HEK293 (cell line): Measurements from ENCODE around the gene CLSTN1.

Experiments
- CTCF ChIA-PET: fragments of 350-600 bp; formaldehyde crosslinking; extraction: SDS; loops from one replicate; lab custom pipeline; 2021; ENCODE audit warnings: antibody characterized with exemption; lab: Yijun Ruan, JAX
- POLR2A ChIA-PET: fragments of 300-600 bp; formaldehyde crosslinking; extraction: SDS; loops from one replicate; lab custom pipeline; 2020; ENCODE audit warnings: antibody characterized with exemption, inconsistent platforms; lab: Yijun Ruan, JAX
- H3K27ac ChIP-seq: fragments of 200-500 bp; sonication (Bioruptor generic); 2 replicates; pipeline ENCODE4 v1.5.1; 2014; ENCODE audit warnings: low read depth, low read length, control low read depth, inconsistent platforms; ENCODE audit errors: extremely low read depth
- H3K36me3 ChIP-seq, 2 experiments: fragments of 200-500 bp in 1 of 2; sonication (Bioruptor generic) in 1 of 2; 1 replicate in 1 of 2; 2 replicates in 1 of 2; pipeline ENCODE4 v1.5.1; 2014 to 2017; ENCODE audit warnings: inconsistent platforms in 2 of 2, low read length in 2 of 2; ENCODE audit not compliant: control insufficient read depth in 2 of 2, insufficient read depth in 1 of 2
- H3K4me1 ChIP-seq: fragments of 200-500 bp; sonication (Bioruptor generic); 2 replicates; pipeline ENCODE4 v1.5.1; 2014; ENCODE audit warnings: mild to moderate bottlenecking, low read length, inconsistent platforms; ENCODE audit not compliant: control insufficient read depth, insufficient read depth
- H3K4me3 ChIP-seq: 2 replicates; pipeline ENCODE4 v1.5.1; 2011; ENCODE audit warnings: low read depth, mild to moderate bottlenecking, control low read depth, low read length, moderate library complexity
- H3K9me3 ChIP-seq: fragments of 200-500 bp; sonication (Bioruptor generic); 2 replicates; pipeline ENCODE4 v1.5.1; 2014; ENCODE audit warnings: low read depth, low read length, inconsistent platforms; ENCODE audit not compliant: control insufficient read depth, insufficient read depth
- EGR2 ChIP-seq: fragments of 450-650 bp; formaldehyde crosslinking; IDR thresholded peaks from 2 replicates; pipeline ENCODE4 v1.5.1; 2016; ENCODE audit warnings: low read depth, missing biosample characterization, missing genetic modification characterization
- FEZF1 ChIP-seq: fragments of 450-650 bp; formaldehyde crosslinking; IDR thresholded peaks from 2 replicates; pipeline ENCODE4 v1.5.1; 2016; ENCODE audit warnings: missing biosample characterization, missing genetic modification characterization
- GLIS1 ChIP-seq: fragments of 450-650 bp; formaldehyde crosslinking; IDR thresholded peaks from 2 replicates; pipeline ENCODE4 v1.5.1; 2016; ENCODE audit warnings: missing biosample characterization, missing genetic modification characterization
- KLF17 ChIP-seq: fragments of 450-650 bp; formaldehyde crosslinking; IDR thresholded peaks from 2 replicates; pipeline ENCODE4 v1.5.1; 2016; ENCODE audit warnings: missing biosample characterization, missing genetic modification characterization
- KLF9 ChIP-seq: fragments of 450-650 bp; formaldehyde crosslinking; IDR thresholded peaks from 2 replicates; pipeline ENCODE4 v1.5.1; 2016; ENCODE audit warnings: missing biosample characterization, missing genetic modification characterization, low read depth
- MYNN ChIP-seq: fragments of 450-650 bp; formaldehyde crosslinking; IDR thresholded peaks from 2 replicates; pipeline ENCODE4 v1.5.1; 2016; ENCODE audit warnings: missing biosample characterization, missing genetic modification characterization, borderline replicate concordance
- OSR2 ChIP-seq: fragments of 450-650 bp; formaldehyde crosslinking; IDR thresholded peaks from 2 replicates; pipeline ENCODE4 v1.5.1; 2016; ENCODE audit warnings: missing biosample characterization, missing genetic modification characterization
- PRDM6 ChIP-seq: fragments of 450-650 bp; formaldehyde crosslinking; IDR thresholded peaks from 2 replicates; pipeline ENCODE4 v1.5.1; 2017; ENCODE audit warnings: missing biosample characterization, missing genetic modification characterization
- REPIN1 ChIP-seq: fragments of 450-650 bp; formaldehyde crosslinking; IDR thresholded peaks from 2 replicates; pipeline ENCODE4 v1.5.1; 2017; ENCODE audit warnings: missing biosample characterization, missing genetic modification characterization, low read depth
- ZBTB17 ChIP-seq: fragments of 450-650 bp; formaldehyde crosslinking; IDR thresholded peaks from 2 replicates; pipeline ENCODE4 v1.5.1; 2016; ENCODE audit warnings: missing biosample characterization, missing genetic modification characterization
- ZBTB49 ChIP-seq: fragments of 450-650 bp; formaldehyde crosslinking; IDR thresholded peaks from 2 replicates; pipeline ENCODE4 v1.5.1; 2016; ENCODE audit warnings: missing biosample characterization, missing genetic modification characterization, low read depth
- ZFP41 ChIP-seq: fragments of 450-650 bp; formaldehyde crosslinking; IDR thresholded peaks from 2 replicates; pipeline ENCODE4 v1.5.1; 2016; ENCODE audit warnings: missing biosample characterization, missing genetic modification characterization, borderline replicate concordance
- ZNF121 ChIP-seq: fragments of 450-650 bp; formaldehyde crosslinking; IDR thresholded peaks from 2 replicates; pipeline ENCODE4 v1.5.1; 2016; ENCODE audit warnings: missing biosample characterization, missing genetic modification characterization
- ZNF132 ChIP-seq: fragments of 450-650 bp; formaldehyde crosslinking; IDR thresholded peaks from 2 replicates; pipeline ENCODE4 v1.5.1; 2017; ENCODE audit warnings: missing biosample characterization, missing genetic modification characterization, borderline replicate concordance
- ZNF23 ChIP-seq: fragments of 450-650 bp; formaldehyde crosslinking; IDR thresholded peaks from 2 replicates; pipeline ENCODE4 v1.5.1; 2016; ENCODE audit warnings: missing biosample characterization, missing genetic modification characterization, borderline replicate concordance
- ZNF26 ChIP-seq: fragments of 450-650 bp; formaldehyde crosslinking; IDR thresholded peaks from 2 replicates; pipeline ENCODE4 v1.5.1; 2016; ENCODE audit warnings: missing biosample characterization, missing genetic modification characterization
- ZNF274 ChIP-seq, 2 experiments: fragments of 200-500 bp in 1 of 2; fragments of 450-650 bp in 1 of 2; sonication (Bioruptor generic) in 1 of 2; formaldehyde crosslinking in 1 of 2; IDR thresholded peaks; 2 replicates each; pipeline versions ENCODE4 v1.5.1 to v1.6.1; 2014 to 2016; ENCODE audit warnings: borderline replicate concordance in 1 of 2, inconsistent platforms in 1 of 2, low read length in 1 of 2, missing biosample characterization in 1 of 2, missing genetic modification characterization in 1 of 2
- ZNF362 ChIP-seq: fragments of 450-650 bp; formaldehyde crosslinking; IDR thresholded peaks from 2 replicates; pipeline ENCODE4 v1.5.1; 2016; ENCODE audit warnings: missing biosample characterization, missing genetic modification characterization
- ZNF416 ChIP-seq: fragments of 450-650 bp; formaldehyde crosslinking; IDR thresholded peaks from 2 replicates; pipeline ENCODE4 v1.5.1; 2016; ENCODE audit warnings: missing biosample characterization, missing genetic modification characterization
- ZNF48 ChIP-seq: fragments of 450-650 bp; formaldehyde crosslinking; IDR thresholded peaks from 2 replicates; pipeline ENCODE4 v1.5.1; 2016; ENCODE audit warnings: missing biosample characterization, missing genetic modification characterization
- ZNF626 ChIP-seq: fragments of 450-650 bp; sonication (Bioruptor Pico); formaldehyde crosslinking; IDR thresholded peaks from 2 replicates; pipeline ENCODE4 v1.5.1; 2018; ENCODE audit warnings: missing biosample characterization, missing genetic modification characterization, inconsistent platforms
- ZNF629 ChIP-seq: fragments of 450-650 bp; formaldehyde crosslinking; IDR thresholded peaks from 2 replicates; pipeline ENCODE4 v1.5.1; 2017; ENCODE audit warnings: missing biosample characterization, missing genetic modification characterization
- ZNF670 ChIP-seq: fragments of 450-650 bp; formaldehyde crosslinking; IDR thresholded peaks from 2 replicates; pipeline ENCODE4 v1.5.1; 2016; ENCODE audit warnings: missing biosample characterization, missing genetic modification characterization, low read depth

CLSTN1 gene

GRCh38 chr1:9815150-9815549 lies 8.6 kb downstream of the CLSTN1 start:
- ChIA-PET POLR2A (no interaction called here), CTCF (interaction anchor here (0.6 to 1.0 kb wide), 3 partner anchors 36 to 991 kb away, joined by 3 read pairs; no protein-coding TSS in a partner anchor)
- Histone ChIP-seq H3K27ac (no peak overlapping the region), H3K4me3 (no peak overlapping the region), H3K9me3 (no peaks in the 10 kb centered on the region), H3K36me3 (no peaks in the 10 kb centered on the region; a peak in 1 of 3 replicates), H3K4me1 (peaks cover 2% of the 10 kb centered on the region; the same call in 1 of the 2 replicates)
- no peak for TF ChIP-seq ZNF416
- no peak for TF ChIP-seq ZNF23
- no peak for TF ChIP-seq FEZF1 (tag by site-specific recombination)
- TF ChIP-seq ZBTB17 = no peak
- no peak for TF ChIP-seq MYNN (tag by site-specific recombination)
- no peak for TF ChIP-seq ZNF274 (IDR thresholded peaks at IDR 0.05; ENCODE audit: low read length)
- TF ChIP-seq ZNF274 (tag by site-specific recombination; IDR thresholded peaks at IDR 0.05; ENCODE audit: borderline replicate concordance) = no peak
- no peak for TF ChIP-seq ZNF626 (tag by site-specific recombination)
- TF ChIP-seq KLF17 (tag by site-specific recombination) = no peak
- no peak for TF ChIP-seq OSR2
- TF ChIP-seq ZNF670 (tag by site-specific recombination) = no peak

GRCh38 chr1:9814619-9815018 lies 9.1 kb downstream of the CLSTN1 start:
- POLR2A ChIA-PET = no interaction called here
- Histone ChIP-seq H3K4me3 (no peak overlapping the region), H3K4me1 (peaks cover 2% of the 10 kb centered on the region; the same call in 1 of the 2 replicates)
- TF ChIP-seq ZFP41 (tag by site-specific recombination) (no peak), ZNF26 (tag by site-specific recombination) (no peak), ZNF121 (tag by site-specific recombination) (peak; percentile 86), ZNF629 (tag by site-specific recombination) (no peak)
- TF ChIP-seq, all 188 proteins: peak for 1
- H3K9me3 ChIP-seq = no peaks in the 10 kb centered on the region
- H3K36me3 ChIP-seq = no peaks in the 10 kb centered on the region
- CTCF ChIA-PET = interaction anchor here (0.7 to 1.0 kb wide), 2 partner anchors 10 to 35 kb away, joined by 3 to 5 read pairs; no protein-coding TSS in a partner anchor
- no peak overlapping the region for H3K27ac ChIP-seq

GRCh38 chr1:9811239-9811966 lies 12.4 kb downstream of the CLSTN1 start:
- H3K4me3 ChIP-seq = no peak overlapping the region
- H3K9me3 ChIP-seq = no peaks in the 10 kb centered on the region
- H3K27ac ChIP-seq = no peak overlapping the region
- H3K4me1 ChIP-seq = peaks cover 7% of the 10 kb centered on the region; the same call in 1 of the 2 replicates
- ChIA-PET POLR2A (interaction anchor here (0.7 kb wide), 1 partner anchor 197 kb away, joined by 3 read pairs; no protein-coding TSS in a partner anchor), CTCF (interaction anchor here (0.8 to 1.8 kb wide), 4 partner anchors 19 to 1545 kb away, joined by 3 to 5 read pairs (median 4); no protein-coding TSS in a partner anchor)
- no peaks in the 10 kb centered on the region for H3K36me3 ChIP-seq
- TF ChIP-seq REPIN1 (no peak), ZNF362 (tag by site-specific recombination) (peak; percentile 38; the same call in 1 of the 2 replicates), PRDM6 (peak; percentile 65), ZBTB49 (tag by site-specific recombination) (no peak), ZNF48 (tag by site-specific recombination) (no peak), EGR2 (tag by site-specific recombination) (0 out of 2 replicates have a peak, but pooled peaks have one; percentile 7), ZNF132 (tag by site-specific recombination) (no peak), GLIS1 (tag by site-specific recombination) (no peak), KLF9 (tag by site-specific recombination) (no peak)
